Endometrium (tissue), 2 donors: ENCODE data around the gene MAEA.

Source experiments
- FAIRE-seq: peaks from 2 replicates; lab custom pipeline; 2012; peaks lifted over from hg19 to GRCh38; lab: Jason Lieb, UNC
- donor health status: control.
- donor health status: control.

MAEA gene

GRCh38 chr4:1353186-1354055 is 63.7 kb downstream of the MAEA start:
- no peak for FAIRE-seq

- no peak for FAIRE-seq
Observed at GRCh38 chr4:1354136-1354982, 64.7 kb downstream of the MAEA start.

GRCh38 chr4:1354983-1355275 is 65.2 kb downstream of the MAEA start:
- FAIRE-seq: no peak

- no peak for FAIRE-seq
Observed at GRCh38 chr4:1355378-1355777, 65.7 kb downstream of the MAEA start.

GRCh38 chr4:1356181-1356998 is 66.7 kb downstream of the MAEA start:
- FAIRE-seq: no peak

- FAIRE-seq: no peak
Observed at GRCh38 chr4:1357356-1358248, 67.9 kb downstream of the MAEA start.

GRCh38 chr4:1358421-1359143 is 68.9 kb downstream of the MAEA start:
- FAIRE-seq: no peak

GRCh38 chr4:1359144-1359501 is 69.4 kb downstream of the MAEA start:
- FAIRE-seq: no peak

- no peak for FAIRE-seq
Observed at GRCh38 chr4:1359976-1360375, 70.3 kb downstream of the MAEA start.

GRCh38 chr4:1360423-1361283 is 71.0 kb downstream of the MAEA start:
- no peak for FAIRE-seq

- FAIRE-seq: no peak
Observed at GRCh38 chr4:1361431-1361830, 71.7 kb downstream of the MAEA start.

GRCh38 chr4:1362046-1362445 is 72.4 kb downstream of the MAEA start:
- FAIRE-seq: no peak

- FAIRE-seq: no peak
Observed at GRCh38 chr4:1362521-1362920, 72.8 kb downstream of the MAEA start.

GRCh38 chr4:1363513-1363912 is 73.8 kb downstream of the MAEA start:
- FAIRE-seq: no peak

- no peak for FAIRE-seq
Observed at GRCh38 chr4:1364217-1364616, 74.5 kb downstream of the MAEA start.

- no peak for FAIRE-seq
Observed at GRCh38 chr4:1364748-1365147, 75.1 kb downstream of the MAEA start.

GRCh38 chr4:1365271-1366178 is 75.8 kb downstream of the MAEA start:
- FAIRE-seq: no peak

- FAIRE-seq: no peak
Observed at GRCh38 chr4:1366371-1367229, 76.9 kb downstream of the MAEA start.
